SHP77 (cell line): ENCODE measurements around the gene TMEM170A.
"Not testable (repeated sequence)": the region's sequence is repeated elsewhere in the genome, so short reads cannot be mapped to it uniquely, and the experiment has no call there.

Experiments used
- DNase-seq, 2 experiments: peaks; one replicate each; lab custom pipeline; 2025; lab: John Stamatoyannopoulos, UW

The TMEM170A gene

GRCh38 chr16:75464122-75464918 is at the start of gene TMEM170A:
Gene TMEM170A (minus strand): TSS chr16:75464689. CDS start chr16:75464600, 89 bp downstream.
- peak; percentile 97 to 98 for DNase-seq

- DNase-seq: no peak
Measured at GRCh38 chr16:75506574-75506973, 42.1 kb upstream of the TMEM170A start.

- DNase-seq: no peak
Measured at GRCh38 chr16:75506107-75506506, 41.6 kb upstream of the TMEM170A start.

GRCh38 chr16:75503801-75504200 is 39.3 kb upstream of the TMEM170A start:
- DNase-seq: no peak

GRCh38 chr16:75502916-75503605 is 38.6 kb upstream of the TMEM170A start:
- no peak for DNase-seq

GRCh38 chr16:75501820-75502219 is 37.3 kb upstream of the TMEM170A start:
- DNase-seq: not testable (repeated sequence)

GRCh38 chr16:75501359-75501758 is 36.9 kb upstream of the TMEM170A start:
- DNase-seq: no peak

GRCh38 chr16:75498605-75499322 is 34.3 kb upstream of the TMEM170A start:
- DNase-seq: peak; percentile 4 to 51

GRCh38 chr16:75497558-75497957 is 33.1 kb upstream of the TMEM170A start:
- no peak for DNase-seq

GRCh38 chr16:75495076-75495674 is 30.7 kb upstream of the TMEM170A start, which contains the start of gene CHST6:
Gene CHST6 (minus strand): TSS chr16:75495441. CDS start chr16:75479828, 15,613 bp downstream.
- no peak for DNase-seq

- no peak for DNase-seq
Measured at GRCh38 chr16:75494661-75495075, 30.2 kb upstream of the TMEM170A start.

- no peak for DNase-seq
Measured at GRCh38 chr16:75494184-75494583, 29.7 kb upstream of the TMEM170A start.

GRCh38 chr16:75491876-75492275 is 27.4 kb upstream of the TMEM170A start:
- peak in 1 of 2 experiments; percentile 28 for DNase-seq

GRCh38 chr16:75488322-75488721 is 23.8 kb upstream of the TMEM170A start:
- DNase-seq: no peak

GRCh38 chr16:75486676-75487313 is 22.3 kb upstream of the TMEM170A start:
- DNase-seq: no peak

- no peak for DNase-seq
Measured at GRCh38 chr16:75486014-75486675, 21.7 kb upstream of the TMEM170A start.

GRCh38 chr16:75485230-75486013 is 20.9 kb upstream of the TMEM170A start:
- DNase-seq: no peak

- DNase-seq: no peak
Measured at GRCh38 chr16:75483222-75483621, 18.7 kb upstream of the TMEM170A start.

- no peak for DNase-seq
Measured at GRCh38 chr16:75482434-75483205, 18.1 kb upstream of the TMEM170A start.
